GM12873 (cell line): ENCODE results near the gene CNGB1.

ENCODE experiments used
- CTCF ChIP-seq: IDR thresholded peaks from 2 replicates; pipeline ENCODE4 v1.5.1; 2012; ENCODE audit warnings: low read depth, mild to moderate bottlenecking, moderate library complexity, low read length, control low read depth; ENCODE audit not compliant: insufficient read depth; ENCODE audit errors: missing control alignments

The CNGB1 gene

GRCh38 chr16:57844416-57845030, 126.4 kb downstream of the CNGB1 start:
- TF ChIP-seq CTCF, result no peak

GRCh38 chr16:57843400-57843799, 127.5 kb downstream of the CNGB1 start:
- no peak for TF ChIP-seq CTCF

GRCh38 chr16:57842601-57843000, 128.3 kb downstream of the CNGB1 start:
- no peak for TF ChIP-seq CTCF

GRCh38 chr16:57840833-57841232, 130.1 kb downstream of the CNGB1 start:
- TF ChIP-seq CTCF, result no peak

- no peak for TF ChIP-seq CTCF
Observed at GRCh38 chr16:57838161-57838560, 132.8 kb downstream of the CNGB1 start.

GRCh38 chr16:57837305-57838125, 133.4 kb downstream of the CNGB1 start:
- TF ChIP-seq CTCF, result no peak

GRCh38 chr16:57834936-57835335, 136.0 kb downstream of the CNGB1 start:
- TF ChIP-seq CTCF, result no peak
